ENCODE measurements around the gene TBC1D9. TPM values are rescaled to one million over a fixed set of nuclear protein-coding genes. Genes with fewer than 3 reads are reported as not detected.

The TBC1D9 gene
- total RNA-seq, 1 experiment from 2014 or later: 21.7 TPM

- ATAC-seq (no peak), DNase-seq (ENCODE audit: low read depth, low spot score) (no peak)
- no peaks in the 10 kb centered on the region; the same call in none of the 2 replicates for H3K36me3 ChIP-seq (ENCODE audit: control insufficient read depth, insufficient read depth, low read length)
- peaks cover 4% of the 10 kb centered on the region for H3K4me1 ChIP-seq (ENCODE audit: control insufficient read depth, insufficient read depth, low read length)
- in situ Hi-C loops (cut with HindIII; ENCODE audit: low pct_unique_long_range_greater_than_20kb, low sequenced_read_pairs): no loop called here
- TF ChIP-seq, protein P1, sequence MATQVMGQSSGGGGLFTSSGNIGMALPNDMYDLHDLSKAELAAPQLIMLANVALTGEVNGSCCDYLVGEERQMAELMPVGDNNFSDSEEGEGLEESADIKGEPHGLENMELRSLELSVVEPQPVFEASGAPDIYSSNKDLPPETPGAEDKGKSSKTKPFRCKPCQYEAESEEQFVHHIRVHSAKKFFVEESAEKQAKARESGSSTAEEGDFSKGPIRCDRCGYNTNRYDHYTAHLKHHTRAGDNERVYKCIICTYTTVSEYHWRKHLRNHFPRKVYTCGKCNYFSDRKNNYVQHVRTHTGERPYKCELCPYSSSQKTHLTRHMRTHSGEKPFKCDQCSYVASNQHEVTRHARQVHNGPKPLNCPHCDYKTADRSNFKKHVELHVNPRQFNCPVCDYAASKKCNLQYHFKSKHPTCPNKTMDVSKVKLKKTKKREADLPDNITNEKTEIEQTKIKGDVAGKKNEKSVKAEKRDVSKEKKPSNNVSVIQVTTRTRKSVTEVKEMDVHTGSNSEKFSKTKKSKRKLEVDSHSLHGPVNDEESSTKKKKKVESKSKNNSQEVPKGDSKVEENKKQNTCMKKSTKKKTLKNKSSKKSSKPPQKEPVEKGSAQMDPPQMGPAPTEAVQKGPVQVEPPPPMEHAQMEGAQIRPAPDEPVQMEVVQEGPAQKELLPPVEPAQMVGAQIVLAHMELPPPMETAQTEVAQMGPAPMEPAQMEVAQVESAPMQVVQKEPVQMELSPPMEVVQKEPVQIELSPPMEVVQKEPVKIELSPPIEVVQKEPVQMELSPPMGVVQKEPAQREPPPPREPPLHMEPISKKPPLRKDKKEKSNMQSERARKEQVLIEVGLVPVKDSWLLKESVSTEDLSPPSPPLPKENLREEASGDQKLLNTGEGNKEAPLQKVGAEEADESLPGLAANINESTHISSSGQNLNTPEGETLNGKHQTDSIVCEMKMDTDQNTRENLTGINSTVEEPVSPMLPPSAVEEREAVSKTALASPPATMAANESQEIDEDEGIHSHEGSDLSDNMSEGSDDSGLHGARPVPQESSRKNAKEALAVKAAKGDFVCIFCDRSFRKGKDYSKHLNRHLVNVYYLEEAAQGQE (IDR thresholded peaks at IDR 0.05; ENCODE audit: insufficient read depth in 1 of 2, low read depth in 2 of 2, low read length in 1 of 2): no peak
- TF ChIP-seq SIN3A (IDR thresholded peaks at IDR 0.05; ENCODE audit: borderline replicate concordance, insufficient read depth, low read depth, low read length): no peak
- TF ChIP-seq POLR2AphosphoS5 (IDR thresholded peaks at IDR 0.05; ENCODE audit: low read depth, low read length): no peak
- TF ChIP-seq, protein P2, sequence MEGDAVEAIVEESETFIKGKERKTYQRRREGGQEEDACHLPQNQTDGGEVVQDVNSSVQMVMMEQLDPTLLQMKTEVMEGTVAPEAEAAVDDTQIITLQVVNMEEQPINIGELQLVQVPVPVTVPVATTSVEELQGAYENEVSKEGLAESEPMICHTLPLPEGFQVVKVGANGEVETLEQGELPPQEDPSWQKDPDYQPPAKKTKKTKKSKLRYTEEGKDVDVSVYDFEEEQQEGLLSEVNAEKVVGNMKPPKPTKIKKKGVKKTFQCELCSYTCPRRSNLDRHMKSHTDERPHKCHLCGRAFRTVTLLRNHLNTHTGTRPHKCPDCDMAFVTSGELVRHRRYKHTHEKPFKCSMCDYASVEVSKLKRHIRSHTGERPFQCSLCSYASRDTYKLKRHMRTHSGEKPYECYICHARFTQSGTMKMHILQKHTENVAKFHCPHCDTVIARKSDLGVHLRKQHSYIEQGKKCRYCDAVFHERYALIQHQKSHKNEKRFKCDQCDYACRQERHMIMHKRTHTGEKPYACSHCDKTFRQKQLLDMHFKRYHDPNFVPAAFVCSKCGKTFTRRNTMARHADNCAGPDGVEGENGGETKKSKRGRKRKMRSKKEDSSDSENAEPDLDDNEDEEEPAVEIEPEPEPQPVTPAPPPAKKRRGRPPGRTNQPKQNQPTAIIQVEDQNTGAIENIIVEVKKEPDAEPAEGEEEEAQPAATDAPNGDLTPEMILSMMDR (IDR thresholded peaks at IDR 0.05): no peak
- no peak for TF ChIP-seq TCF7L2 (IDR thresholded peaks at IDR 0.05; ENCODE audit: low read depth, low read length)
- POLR2A ChIA-PET: no interaction called here
- CTCF ChIA-PET: no interaction called here
- H3K4me3 ChIP-seq (ENCODE audit: low read depth in 2 of 2, low read length in 2 of 2): no peak overlapping the region
- intact Hi-C loops (cut with micrococcal nuclease; ENCODE audit: unreplicated experiment): no loop called here
- no TSS peak for BruUV-seq (replicated peaks)
- no peaks in the 10 kb centered on the region for H3K9me3 ChIP-seq (ENCODE audit: control insufficient read depth, insufficient read depth, low read depth, low read length)
- H3K27ac ChIP-seq (ENCODE audit: low read length): no peak overlapping the region
- H3K27me3 ChIP-seq (ENCODE audit: control insufficient read depth, insufficient read depth, low read length): no peaks in the 10 kb centered on the region
These were observed 3.7 kb downstream of the TBC1D9 start for GRCh38 chr4:140752291-140753068.

GRCh38 chr4:140750470-140750869, 5.7 kb downstream of the TBC1D9 start:
- H3K9me3 ChIP-seq (ENCODE audit: control insufficient read depth, insufficient read depth, low read depth, low read length): no peaks in the 10 kb centered on the region
- H3K4me3 ChIP-seq (ENCODE audit: low read depth in 2 of 2, low read length in 2 of 2): no peak overlapping the region
- H3K27me3 ChIP-seq (ENCODE audit: control insufficient read depth, insufficient read depth, low read length): no peaks in the 10 kb centered on the region
- no peak for DNase-seq (ENCODE audit: low read depth, low spot score)
- no peak for ATAC-seq
- POLR2A ChIA-PET: interaction anchor here (0.6 kb wide), 1 partner anchor 1668 kb away, joined by 18 read pairs; no protein-coding TSS in a partner anchor
- no TSS peak for BruUV-seq (replicated peaks)
- no peaks in the 10 kb centered on the region; the same call in 1 of the 2 replicates for H3K36me3 ChIP-seq (ENCODE audit: control insufficient read depth, insufficient read depth, low read length)
- no peak overlapping the region for H3K27ac ChIP-seq (ENCODE audit: low read length)
- in situ Hi-C loops (cut with HindIII; ENCODE audit: low pct_unique_long_range_greater_than_20kb, low sequenced_read_pairs) (no loop called here), intact Hi-C loops (cut with micrococcal nuclease; ENCODE audit: unreplicated experiment) (no loop called here)
- CTCF ChIA-PET: no interaction called here
- TF ChIP-seq, protein P1 (IDR thresholded peaks at IDR 0.05; ENCODE audit: insufficient read depth in 1 of 2, low read depth in 2 of 2, low read length in 1 of 2): no peak
- no peak for TF ChIP-seq SIN3A (IDR thresholded peaks at IDR 0.05; ENCODE audit: borderline replicate concordance, insufficient read depth, low read depth, low read length)
- no peak for TF ChIP-seq POLR2AphosphoS5 (IDR thresholded peaks at IDR 0.05; ENCODE audit: low read depth, low read length)
- TF ChIP-seq, protein P2 (IDR thresholded peaks at IDR 0.05): no peak
- TF ChIP-seq TCF7L2 (IDR thresholded peaks at IDR 0.05; ENCODE audit: low read depth, low read length): no peak
- no peaks in the 10 kb centered on the region; the same call in none of the 2 replicates for H3K4me1 ChIP-seq (ENCODE audit: control insufficient read depth, insufficient read depth, low read length)
